Fibroblast of lung (primary cell): ENCODE measurements around the gene AP3S2. TPM values are rescaled to one million over a fixed set of nuclear protein-coding genes. Genes with fewer than 3 reads are reported as not detected.

Source experiments
- DNase-seq, 2 donors: peaks; one replicate each; pipeline versions ENCODE4 v3.0.0 to v3.0.0-alpha.2; 2010; ENCODE audit warnings: low read depth in 2 of 2
- H2AFZ ChIP-seq: 2 replicates; pipeline ENCODE4 v1.5.1; 2012; ENCODE audit warnings: low read length, control low read depth, inconsistent platforms
- H3K27ac ChIP-seq: 2 replicates; pipeline ENCODE4 v1.5.1; 2011; ENCODE audit warnings: low read length, control low read depth; ENCODE audit not compliant: insufficient read depth
- H3K27me3 ChIP-seq: 2 replicates; pipeline ENCODE4 v1.5.1; 2011; ENCODE audit warnings: mild to moderate bottlenecking, low read length; ENCODE audit not compliant: control insufficient read depth, insufficient read depth
- H3K36me3 ChIP-seq: 2 replicates; pipeline ENCODE4 v1.5.1; 2011; ENCODE audit warnings: low read length; ENCODE audit not compliant: control insufficient read depth, insufficient read depth
- H3K4me1 ChIP-seq: 2 replicates; pipeline ENCODE4 v1.5.1; 2011; ENCODE audit warnings: low read length; ENCODE audit not compliant: control insufficient read depth, insufficient read depth; ENCODE audit errors: extremely low read depth
- H3K4me2 ChIP-seq: 2 replicates; pipeline ENCODE4 v1.5.1; 2011; ENCODE audit warnings: low read length, control low read depth; ENCODE audit not compliant: insufficient read depth; ENCODE audit errors: extremely low read depth
- H3K4me3 ChIP-seq, 4 experiments: fragments of 200-600 bp in 1 of 4; sonication (generic) in 1 of 4; replicated peaks in 1 of 4; 2 replicates each; pipeline ENCODE4 v1.5.1; 2011 to 2016; ENCODE audit warnings: low read length in 4 of 4, low read depth in 3 of 4, mild to moderate bottlenecking in 3 of 4, control low read depth in 2 of 4, inconsistent platforms in 1 of 4, mixed read lengths in 1 of 4; ENCODE audit not compliant: insufficient read depth in 1 of 4; ENCODE audit errors: control extremely low read depth in 1 of 4
- H3K79me2 ChIP-seq: 2 replicates; pipeline ENCODE4 v1.5.1; 2012; ENCODE audit warnings: mild to moderate bottlenecking, low read length, inconsistent platforms; ENCODE audit not compliant: control insufficient read depth, insufficient read depth
- H3K9ac ChIP-seq: 2 replicates; pipeline ENCODE4 v1.5.1; 2011; ENCODE audit warnings: mild to moderate bottlenecking, low read length, control low read depth; ENCODE audit not compliant: insufficient read depth
- H3K9me3 ChIP-seq: 2 replicates; pipeline ENCODE4 v1.5.1; 2012; ENCODE audit warnings: low read depth, low read length; ENCODE audit not compliant: control insufficient read depth, insufficient read depth
- H4K20me1 ChIP-seq: 2 replicates; pipeline ENCODE4 v1.5.1; 2011; ENCODE audit warnings: low read length; ENCODE audit not compliant: control insufficient read depth, insufficient read depth; ENCODE audit errors: extremely low read depth
- CTCF ChIP-seq, 2 donors: IDR thresholded peaks in 1 of 2; conservative IDR thresholded peaks in 1 of 2; 1 replicate in 1 of 2; 2 replicates in 1 of 2; pipeline ENCODE4 v1.5.1; 2011 to 2012; ENCODE audit warnings: low read length in 2 of 2, control low read depth in 1 of 2, inconsistent platforms in 1 of 2, low read depth in 1 of 2, mild to moderate bottlenecking in 1 of 2
- EZH2 ChIP-seq: IDR thresholded peaks from 2 replicates; pipeline ENCODE4 v1.5.1; 2012; ENCODE audit warnings: low read length, control low read depth, mild to moderate bottlenecking; ENCODE audit errors: missing control alignments
- polyA plus RNA-seq, 2 donors: library from polyadenylated mRNA; depleted of rRNA in 1 of 2; stranded (reverse) in 1 of 2; unstranded in 1 of 2; fragments of >200 nt; gene quantifications; 2 replicates each; pipeline ENCODE4 v1.2.1, GENCODE V29; 2011 to 2012; ENCODE audit warnings: missing spikeins in 1 of 2
- total RNA-seq: library from RNA; depleted of rRNA; stranded (reverse); fragments of >200 nt; gene quantifications from 2 replicates; pipeline ENCODE4 v1.2.1, GENCODE V29; 2014

Gene AP3S2
- total and polyA plus RNA-seq, 2 donors (not counting 1 experiment from before 2014, with no cell fraction given) = 54.4 to 69.5 TPM

GRCh38 chr15:89826671-89827655 is 66.8 kb downstream of the AP3S2 start:
- Histone ChIP-seq H3K79me2 (no peaks in the 10 kb centered on the region), H3K27me3 (no peaks in the 10 kb centered on the region), H2AFZ (no peak overlapping the region), H3K27ac (no peak overlapping the region), H3K4me3 (no peak overlapping the region), H3K36me3 (no peaks in the 10 kb centered on the region), H4K20me1 (no peaks in the 10 kb centered on the region), H3K9ac (no peak overlapping the region), H3K9me3 (no peaks in the 10 kb centered on the region), H3K4me1 (peaks cover 41% of the 10 kb centered on the region), H3K4me2 (no peak overlapping the region)
- no peak for DNase-seq
- TF ChIP-seq CTCF (conservative IDR thresholded peaks at IDR 0.05 in 1 of 2, IDR thresholded peaks at IDR 0.05 in 1 of 2; ENCODE audit: low read depth in 1 of 2, low read length in 2 of 2) = no peak
- no peak for TF ChIP-seq EZH2

- no peak overlapping the region for H3K4me3 ChIP-seq
- H3K9me3 ChIP-seq = no peaks in the 10 kb centered on the region
- H4K20me1 ChIP-seq = no peaks in the 10 kb centered on the region
- no peaks in the 10 kb centered on the region for H3K79me2 ChIP-seq
- H2AFZ ChIP-seq = no peak overlapping the region
- H3K27ac ChIP-seq = no peak overlapping the region
- TF ChIP-seq EZH2 (no peak), CTCF (conservative IDR thresholded peaks at IDR 0.05 in 1 of 2, IDR thresholded peaks at IDR 0.05 in 1 of 2; ENCODE audit: low read depth in 1 of 2, low read length in 2 of 2) (no peak)
- no peaks in the 10 kb centered on the region for H3K36me3 ChIP-seq
- H3K9ac ChIP-seq = no peak overlapping the region
- H3K4me1 ChIP-seq = peaks cover 49% of the 10 kb centered on the region
- no peak overlapping the region for H3K4me2 ChIP-seq
- no peak for DNase-seq
- no peaks in the 10 kb centered on the region for H3K27me3 ChIP-seq
These were observed 68.4 kb downstream of the AP3S2 start for GRCh38 chr15:89825271-89825940.

GRCh38 chr15:89824607-89824867 is 69.3 kb downstream of the AP3S2 start:
- H4K20me1 ChIP-seq = no peaks in the 10 kb centered on the region
- DNase-seq = no peak
- no peak overlapping the region for H3K27ac ChIP-seq
- no peaks in the 10 kb centered on the region for H3K79me2 ChIP-seq
- no peaks in the 10 kb centered on the region for H3K27me3 ChIP-seq
- H3K4me1 ChIP-seq = peaks cover 45% of the 10 kb centered on the region
- no peaks in the 10 kb centered on the region for H3K9me3 ChIP-seq
- no peak overlapping the region for H3K4me3 ChIP-seq
- no peak overlapping the region for H3K9ac ChIP-seq
- H2AFZ ChIP-seq = no peak overlapping the region
- no peak for TF ChIP-seq CTCF (conservative IDR thresholded peaks at IDR 0.05 in 1 of 2, IDR thresholded peaks at IDR 0.05 in 1 of 2; ENCODE audit: low read depth in 1 of 2, low read length in 2 of 2)
- no peak overlapping the region for H3K4me2 ChIP-seq
- H3K36me3 ChIP-seq = no peaks in the 10 kb centered on the region
